ENCODE data around the gene WSCD2.

The WSCD2 gene

GRCh38 chr12:108199106-108199505 lies 70.0 kb downstream of the WSCD2 start:
- no peak overlapping the region for H3K27ac ChIP-seq (ENCODE audit: low read depth, low read length)
- H3K4me1 ChIP-seq (ENCODE audit: insufficient read depth, low read length), result peaks cover under 1% of the 10 kb centered on the region
- H3K27me3 ChIP-seq (ENCODE audit: control insufficient read depth in 1 of 2, insufficient read depth in 2 of 2, low read length in 2 of 2), result no peaks in the 10 kb centered on the region
- H3K9ac ChIP-seq (ENCODE audit: low read length), result no peak overlapping the region
- no peak overlapping the region for H3K4me3 ChIP-seq (ENCODE audit: low read depth in 1 of 2, low read length in 2 of 2)
- no peaks in the 10 kb centered on the region for H3K9me3 ChIP-seq (ENCODE audit: low read length)
- no peaks in the 10 kb centered on the region for H3K36me3 ChIP-seq (ENCODE audit: insufficient read depth, low read length)

DNA sequence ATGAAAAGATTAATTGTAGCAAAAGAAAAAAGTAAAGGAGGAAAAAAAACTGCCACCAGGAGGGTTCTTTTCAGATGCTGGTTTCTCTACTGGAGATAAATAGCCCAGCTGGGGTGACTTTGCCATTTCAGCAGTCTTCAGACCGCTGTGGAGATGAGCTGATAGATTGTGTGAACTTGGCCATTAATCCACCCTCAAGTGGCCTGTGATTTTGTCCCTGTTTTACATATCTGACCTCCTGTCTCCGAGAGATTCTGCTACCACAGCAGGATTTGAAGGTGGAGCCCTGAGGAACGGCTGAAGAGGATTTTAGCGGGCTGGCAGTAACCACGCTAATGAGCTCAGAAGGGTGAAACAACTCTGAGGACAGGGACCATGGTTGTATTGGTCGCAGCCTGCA lies 72.7 kb downstream of the WSCD2 start:
- H3K4me3 ChIP-seq (ENCODE audit: low read depth in 1 of 2, low read length in 2 of 2), result no peak overlapping the region
- no peaks in the 10 kb centered on the region for H3K27me3 ChIP-seq (ENCODE audit: control insufficient read depth in 1 of 2, insufficient read depth in 2 of 2, low read length in 2 of 2)
- no peak overlapping the region for H3K27ac ChIP-seq (ENCODE audit: low read depth, low read length)
- H3K9ac ChIP-seq (ENCODE audit: low read length), result no peak overlapping the region
- no peaks in the 10 kb centered on the region for H3K9me3 ChIP-seq (ENCODE audit: low read length)
- H3K4me1 ChIP-seq (ENCODE audit: insufficient read depth, low read length), result no peaks in the 10 kb centered on the region
- H3K36me3 ChIP-seq (ENCODE audit: insufficient read depth, low read length), result no peaks in the 10 kb centered on the region

- H3K27ac ChIP-seq (ENCODE audit: low read depth, low read length), result no peak overlapping the region
Observed at GRCh38 chr12:108204117-108204987, 75.3 kb downstream of the WSCD2 start.

DNA sequence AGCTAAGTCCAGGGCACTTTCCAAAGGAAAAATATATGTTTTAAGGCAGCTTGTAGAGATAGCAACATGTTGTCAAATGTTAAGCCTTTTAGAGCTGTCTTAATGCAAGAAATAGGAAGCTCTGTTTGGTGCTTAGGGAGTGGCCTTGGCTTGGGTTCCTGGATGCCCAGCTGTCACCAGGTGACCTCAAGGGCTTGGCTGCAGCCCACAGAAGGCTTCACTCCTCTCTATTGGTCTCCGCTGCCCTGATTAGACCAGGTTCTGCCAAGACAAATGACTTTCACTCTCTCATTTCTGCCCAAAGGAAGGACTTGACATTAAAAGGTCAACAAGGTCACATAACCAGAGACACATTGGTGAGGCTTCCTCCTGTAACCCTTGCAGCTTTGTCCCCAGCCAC lies 76.8 kb downstream of the WSCD2 start:
- Histone ChIP-seq H3K4me3 (ENCODE audit: low read depth in 1 of 2, low read length in 2 of 2) (no peak overlapping the region), H3K9ac (ENCODE audit: low read length) (no peak overlapping the region), H3K4me1 (ENCODE audit: insufficient read depth, low read length) (no peaks in the 10 kb centered on the region), H3K27ac (ENCODE audit: low read depth, low read length) (no peak overlapping the region), H3K9me3 (ENCODE audit: low read length) (no peaks in the 10 kb centered on the region), H3K27me3 (ENCODE audit: control insufficient read depth in 1 of 2, insufficient read depth in 2 of 2, low read length in 2 of 2) (no peaks in the 10 kb centered on the region), H3K36me3 (ENCODE audit: insufficient read depth, low read length) (no peaks in the 10 kb centered on the region)

More at GRCh38 chr12:108204117-108204987, 75.3 kb downstream of the WSCD2 start:
- Histone ChIP-seq H3K4me1 (ENCODE audit: insufficient read depth, low read length) (no peaks in the 10 kb centered on the region), H3K36me3 (ENCODE audit: insufficient read depth, low read length) (no peaks in the 10 kb centered on the region), H3K9ac (ENCODE audit: low read length) (no peak overlapping the region), H3K9me3 (ENCODE audit: low read length) (no peaks in the 10 kb centered on the region), H3K4me3 (ENCODE audit: low read depth in 1 of 2, low read length in 2 of 2) (no peak overlapping the region), H3K27me3 (ENCODE audit: control insufficient read depth in 1 of 2, insufficient read depth in 2 of 2, low read length in 2 of 2) (no peaks in the 10 kb centered on the region)

- no peaks in the 10 kb centered on the region for H3K4me1 ChIP-seq (ENCODE audit: insufficient read depth, low read length)
- no peak overlapping the region for H3K9ac ChIP-seq (ENCODE audit: low read length)
- H3K9me3 ChIP-seq (ENCODE audit: low read length), result no peaks in the 10 kb centered on the region
- no peak overlapping the region for H3K4me3 ChIP-seq (ENCODE audit: low read depth in 1 of 2, low read length in 2 of 2)
- no peaks in the 10 kb centered on the region for H3K27me3 ChIP-seq (ENCODE audit: control insufficient read depth in 1 of 2, insufficient read depth in 2 of 2, low read length in 2 of 2)
- H3K36me3 ChIP-seq (ENCODE audit: insufficient read depth, low read length), result no peaks in the 10 kb centered on the region
- no peak overlapping the region for H3K27ac ChIP-seq (ENCODE audit: low read depth, low read length)
Observed at GRCh38 chr12:108207791-108208730, 79.0 kb downstream of the WSCD2 start.

- no peak overlapping the region for H3K4me3 ChIP-seq (ENCODE audit: low read depth in 1 of 2, low read length in 2 of 2)
- H3K27ac ChIP-seq (ENCODE audit: low read depth, low read length), result no peak overlapping the region
- H3K27me3 ChIP-seq (ENCODE audit: control insufficient read depth in 1 of 2, insufficient read depth in 2 of 2, low read length in 2 of 2), result peaks cover 0 to 8% of the 10 kb centered on the region in 2 donors
Observed at GRCh38 chr12:108210001-108210400, 80.9 kb downstream of the WSCD2 start.

DNA sequence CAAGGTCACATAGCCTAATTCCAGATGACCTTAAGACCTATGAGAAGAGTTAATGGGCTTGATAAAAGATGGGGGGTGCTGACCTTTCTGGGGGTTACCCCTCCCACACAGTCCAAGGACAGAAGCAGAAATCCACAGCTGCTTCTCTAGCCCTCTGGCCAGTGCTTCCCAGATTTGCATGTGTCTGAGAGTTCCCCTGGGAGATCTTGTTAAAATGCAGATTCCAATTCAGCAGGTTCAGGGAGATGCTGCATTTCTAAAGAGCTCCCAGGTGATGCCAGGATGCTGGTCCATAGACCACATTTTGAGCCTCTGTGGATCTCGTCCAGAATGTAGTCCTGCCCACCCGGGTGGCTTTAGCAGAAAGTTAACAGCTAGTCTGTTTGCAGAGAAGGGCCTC lies 82.1 kb downstream of the WSCD2 start:
- peaks cover 0 to 8% of the 10 kb centered on the region in 2 donors for H3K27me3 ChIP-seq (ENCODE audit: control insufficient read depth in 1 of 2, insufficient read depth in 2 of 2, low read length in 2 of 2)
- H3K9ac ChIP-seq (ENCODE audit: low read length), result no peak overlapping the region
- no peak overlapping the region for H3K27ac ChIP-seq (ENCODE audit: low read depth, low read length)
- H3K4me1 ChIP-seq (ENCODE audit: insufficient read depth, low read length), result no peaks in the 10 kb centered on the region
- no peaks in the 10 kb centered on the region for H3K9me3 ChIP-seq (ENCODE audit: low read length)
- no peak overlapping the region for H3K4me3 ChIP-seq (ENCODE audit: low read depth in 1 of 2, low read length in 2 of 2)
- no peaks in the 10 kb centered on the region for H3K36me3 ChIP-seq (ENCODE audit: insufficient read depth, low read length)

More at GRCh38 chr12:108210001-108210400, 80.9 kb downstream of the WSCD2 start:
- H3K36me3 ChIP-seq (ENCODE audit: insufficient read depth, low read length), result no peaks in the 10 kb centered on the region
- H3K9ac ChIP-seq (ENCODE audit: low read length), result no peak overlapping the region
- H3K9me3 ChIP-seq (ENCODE audit: low read length), result no peaks in the 10 kb centered on the region
- no peaks in the 10 kb centered on the region for H3K4me1 ChIP-seq (ENCODE audit: insufficient read depth, low read length)

GRCh38 chr12:108213871-108214445 lies 84.9 kb downstream of the WSCD2 start:
- Histone ChIP-seq H3K9ac (ENCODE audit: low read length) (no peak overlapping the region), H3K27me3 (ENCODE audit: control insufficient read depth in 1 of 2, insufficient read depth in 2 of 2, low read length in 2 of 2) (peaks cover 0 to 8% of the 10 kb centered on the region in 2 donors), H3K27ac (ENCODE audit: low read depth, low read length) (no peak overlapping the region), H3K36me3 (ENCODE audit: insufficient read depth, low read length) (no peaks in the 10 kb centered on the region), H3K4me3 (ENCODE audit: low read depth in 1 of 2, low read length in 2 of 2) (no peak overlapping the region), H3K4me1 (ENCODE audit: insufficient read depth, low read length) (no peaks in the 10 kb centered on the region), H3K9me3 (ENCODE audit: low read length) (no peaks in the 10 kb centered on the region)

DNA sequence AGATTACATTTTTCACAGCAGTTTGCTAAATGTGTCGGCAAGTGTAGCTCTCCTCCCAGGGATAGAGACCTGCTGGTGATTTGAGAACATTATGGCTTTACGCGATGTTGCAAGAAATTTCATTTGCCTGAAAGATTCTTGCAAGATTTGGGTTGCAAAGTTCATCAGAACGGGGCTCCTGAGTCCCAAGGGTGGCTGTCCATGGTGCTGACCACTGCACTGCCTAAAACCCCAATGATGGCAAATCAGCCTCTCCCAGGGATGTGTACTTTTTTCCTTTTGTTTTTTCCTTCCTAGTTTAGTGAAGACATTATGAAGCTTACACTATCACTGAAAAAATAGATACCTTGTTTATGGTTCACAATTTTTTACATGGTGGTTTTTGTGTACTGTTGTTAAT lies 85.4 kb downstream of the WSCD2 start:
- Histone ChIP-seq H3K9ac (ENCODE audit: low read length) (no peak overlapping the region), H3K9me3 (ENCODE audit: low read length) (no peaks in the 10 kb centered on the region), H3K4me1 (ENCODE audit: insufficient read depth, low read length) (no peaks in the 10 kb centered on the region), H3K27ac (ENCODE audit: low read depth, low read length) (no peak overlapping the region), H3K4me3 (ENCODE audit: low read depth in 1 of 2, low read length in 2 of 2) (no peak overlapping the region), H3K36me3 (ENCODE audit: insufficient read depth, low read length) (no peaks in the 10 kb centered on the region), H3K27me3 (ENCODE audit: control insufficient read depth in 1 of 2, insufficient read depth in 2 of 2, low read length in 2 of 2) (peaks cover 0 to 8% of the 10 kb centered on the region in 2 donors)

- Histone ChIP-seq H3K27ac (ENCODE audit: low read depth, low read length) (no peak overlapping the region), H3K9ac (ENCODE audit: low read length) (no peak overlapping the region), H3K9me3 (ENCODE audit: low read length) (no peaks in the 10 kb centered on the region), H3K27me3 (ENCODE audit: control insufficient read depth in 1 of 2, insufficient read depth in 2 of 2, low read length in 2 of 2) (peaks cover 0 to 8% of the 10 kb centered on the region in 2 donors), H3K36me3 (ENCODE audit: insufficient read depth, low read length) (no peaks in the 10 kb centered on the region), H3K4me3 (ENCODE audit: low read depth in 1 of 2, low read length in 2 of 2) (no peak overlapping the region), H3K4me1 (ENCODE audit: insufficient read depth, low read length) (no peaks in the 10 kb centered on the region)
Observed at GRCh38 chr12:108215458-108215857, 86.4 kb downstream of the WSCD2 start.

- no peaks in the 10 kb centered on the region for H3K36me3 ChIP-seq (ENCODE audit: insufficient read depth, low read length)
- no peaks in the 10 kb centered on the region for H3K4me1 ChIP-seq (ENCODE audit: insufficient read depth, low read length)
- H3K27me3 ChIP-seq (ENCODE audit: control insufficient read depth in 1 of 2, insufficient read depth in 2 of 2, low read length in 2 of 2), result peaks cover 0 to 6% of the 10 kb centered on the region in 2 donors
- no peak overlapping the region for H3K4me3 ChIP-seq (ENCODE audit: low read depth in 1 of 2, low read length in 2 of 2)
- H3K27ac ChIP-seq (ENCODE audit: low read depth, low read length), result no peak overlapping the region
- H3K9me3 ChIP-seq (ENCODE audit: low read length), result no peaks in the 10 kb centered on the region
- H3K9ac ChIP-seq (ENCODE audit: low read length), result no peak overlapping the region
Observed at GRCh38 chr12:108218921-108219320, 89.8 kb downstream of the WSCD2 start.

All from muscle layer of colon (tissue), 2 donors.